Loucy (cell line): ENCODE measurements around the gene PRPF38B.

Experiments used
- H2AFZ ChIP-seq: fragments of 200-600 bp; sonication (generic); 2 replicates; pipeline ENCODE4 v1.6.0; 2016; ENCODE audit warnings: antibody characterized with exemption, mild to moderate bottlenecking, low read length, moderate library complexity
- H3F3A ChIP-seq: fragments of 200-600 bp; 2 replicates; pipeline ENCODE4 v1.6.0; 2016; ENCODE audit warnings: antibody characterized with exemption, low read depth, mild to moderate bottlenecking
- H3K27me3 ChIP-seq: fragments of 200-600 bp; sonication (generic); 2 replicates; pipeline ENCODE4 v1.6.1; 2014; ENCODE audit warnings: low read length, mild to moderate bottlenecking; ENCODE audit not compliant: insufficient read depth, poor library complexity, severe bottlenecking
- H3K36me3 ChIP-seq: fragments of 200-600 bp; sonication (generic); 2 replicates; pipeline ENCODE4 v1.6.1; 2016; ENCODE audit warnings: low read length; ENCODE audit not compliant: insufficient read depth
- H3K4me1 ChIP-seq: fragments of 200-600 bp; sonication (generic); 2 replicates; pipeline ENCODE4 v1.5.1; 2014; ENCODE audit warnings: low read length, mild to moderate bottlenecking; ENCODE audit not compliant: insufficient read depth, poor library complexity, severe bottlenecking
- H3K4me2 ChIP-seq: fragments of 200-600 bp; sonication (generic); 2 replicates; pipeline ENCODE4 v1.6.0; 2014; ENCODE audit warnings: antibody characterized with exemption, low read length, low read depth, mild to moderate bottlenecking; ENCODE audit not compliant: poor library complexity, severe bottlenecking
- H3K4me3 ChIP-seq: fragments of 200-600 bp; sonication (generic); 2 replicates; pipeline ENCODE4 v1.5.1; 2014; ENCODE audit warnings: low read length, mild to moderate bottlenecking, mixed read lengths; ENCODE audit not compliant: poor library complexity, severe bottlenecking
- H3K79me2 ChIP-seq: fragments of 200-600 bp; sonication (generic); 2 replicates; pipeline ENCODE4 v1.6.1; 2014; ENCODE audit warnings: low read length; ENCODE audit not compliant: insufficient read depth
- H3K9ac ChIP-seq: fragments of 200-600 bp; sonication (generic); 2 replicates; pipeline ENCODE4 v1.6.0; 2014; ENCODE audit warnings: mild to moderate bottlenecking, low read depth, low read length, moderate library complexity; ENCODE audit not compliant: poor library complexity, severe bottlenecking
- H3K9me2 ChIP-seq: fragments of 200-600 bp; sonication (generic); replicated peaks from 2 replicates; pipeline ENCODE4 v1.6.1; 2016; ENCODE audit warnings: low read depth, low read length, mixed read lengths
- H3K9me3 ChIP-seq: fragments of 200-600 bp; sonication (generic); 2 replicates; pipeline ENCODE4 v1.6.1; 2014; ENCODE audit warnings: mild to moderate bottlenecking, antibody characterized with exemption, low read length, low read depth; ENCODE audit not compliant: insufficient read depth
- H4K20me1 ChIP-seq: fragments of 200-600 bp; sonication (generic); 2 replicates; pipeline ENCODE4 v1.6.0; 2014; ENCODE audit warnings: antibody characterized with exemption, low read length, mild to moderate bottlenecking; ENCODE audit not compliant: insufficient read depth, poor library complexity, severe bottlenecking
- EZH2phosphoT487 ChIP-seq: fragments of 200-600 bp; IDR thresholded peaks from 2 replicates; pipeline ENCODE4 v1.6.1; 2018; ENCODE audit warnings: antibody characterized with exemption, mild to moderate bottlenecking, moderate library complexity, borderline replicate concordance
- TF ChIP-seq, protein P1 (sequence below): fragments of 200-600 bp; sonication (generic); conservative IDR thresholded peaks from 2 replicates; pipeline ENCODE4 v1.5.1; 2014; ENCODE audit warnings: mild to moderate bottlenecking, antibody characterized with exemption, low read length

The PRPF38B gene

DNA sequence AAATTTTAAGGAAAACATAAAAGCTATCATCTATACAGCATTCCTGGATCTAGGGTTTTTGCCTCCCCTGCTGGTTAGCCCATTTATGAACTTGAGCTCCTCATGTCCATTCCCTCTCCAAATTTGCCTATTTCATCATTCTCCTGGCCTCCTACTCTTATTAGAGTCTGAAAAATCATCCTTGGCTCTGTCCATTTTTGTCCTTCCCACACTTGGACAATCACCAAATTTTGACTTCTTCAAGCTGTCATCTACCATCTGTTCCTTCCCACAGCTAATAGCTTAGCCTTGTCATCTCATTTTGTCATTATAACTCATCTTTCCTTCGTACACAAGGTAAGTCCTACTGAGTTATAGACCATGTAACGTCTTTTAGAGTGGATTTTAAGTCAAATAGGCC lies 29.0 kb upstream of the PRPF38B start:
- Histone ChIP-seq H3K79me2 (peaks cover 46% of the 10 kb centered on the region), H3K9me2 (no peaks in the 10 kb centered on the region), H3K4me3 (peak overlapping the region; percentile 87), H4K20me1 (peaks cover 14% of the 10 kb centered on the region), H3K27me3 (no peaks in the 10 kb centered on the region), H3F3A (peaks cover 2% of the 10 kb centered on the region; the same call in 1 of the 2 replicates), H3K36me3 (no peaks in the 10 kb centered on the region), H3K9ac (peak overlapping the region; percentile 99), H2AFZ (no peak overlapping the region), H3K9me3 (no peaks in the 10 kb centered on the region), H3K4me2 (peak overlapping the region; percentile 86), H3K4me1 (peaks cover 42% of the 10 kb centered on the region)
- TF ChIP-seq, protein P1, sequence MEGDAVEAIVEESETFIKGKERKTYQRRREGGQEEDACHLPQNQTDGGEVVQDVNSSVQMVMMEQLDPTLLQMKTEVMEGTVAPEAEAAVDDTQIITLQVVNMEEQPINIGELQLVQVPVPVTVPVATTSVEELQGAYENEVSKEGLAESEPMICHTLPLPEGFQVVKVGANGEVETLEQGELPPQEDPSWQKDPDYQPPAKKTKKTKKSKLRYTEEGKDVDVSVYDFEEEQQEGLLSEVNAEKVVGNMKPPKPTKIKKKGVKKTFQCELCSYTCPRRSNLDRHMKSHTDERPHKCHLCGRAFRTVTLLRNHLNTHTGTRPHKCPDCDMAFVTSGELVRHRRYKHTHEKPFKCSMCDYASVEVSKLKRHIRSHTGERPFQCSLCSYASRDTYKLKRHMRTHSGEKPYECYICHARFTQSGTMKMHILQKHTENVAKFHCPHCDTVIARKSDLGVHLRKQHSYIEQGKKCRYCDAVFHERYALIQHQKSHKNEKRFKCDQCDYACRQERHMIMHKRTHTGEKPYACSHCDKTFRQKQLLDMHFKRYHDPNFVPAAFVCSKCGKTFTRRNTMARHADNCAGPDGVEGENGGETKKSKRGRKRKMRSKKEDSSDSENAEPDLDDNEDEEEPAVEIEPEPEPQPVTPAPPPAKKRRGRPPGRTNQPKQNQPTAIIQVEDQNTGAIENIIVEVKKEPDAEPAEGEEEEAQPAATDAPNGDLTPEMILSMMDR, result no peak
- no peak for TF ChIP-seq EZH2phosphoT487

DNA sequence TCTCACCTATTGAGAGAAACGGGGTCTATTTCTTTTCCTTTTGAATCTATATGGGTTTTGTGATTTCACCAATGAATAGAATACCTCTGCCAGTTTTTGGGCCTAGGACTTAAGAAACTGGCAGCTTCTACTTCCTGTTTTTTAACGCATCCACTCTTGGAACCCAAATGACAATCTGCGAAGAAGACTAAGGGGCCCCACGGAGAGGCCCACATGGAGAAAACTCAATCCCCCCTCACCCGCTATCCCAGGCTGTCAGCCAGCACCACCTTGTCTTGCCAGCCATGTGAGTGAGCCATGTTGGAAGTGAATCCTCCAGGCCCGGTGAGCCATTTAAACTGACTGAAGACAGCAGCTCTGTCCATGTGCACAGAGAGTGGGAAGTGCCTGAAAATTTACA lies 27.6 kb upstream of the PRPF38B start:
- peaks cover 32% of the 10 kb centered on the region for H3K79me2 ChIP-seq
- no peak overlapping the region for H3K4me2 ChIP-seq
- H3K36me3 ChIP-seq, result no peaks in the 10 kb centered on the region
- no peaks in the 10 kb centered on the region for H3K9me3 ChIP-seq
- no peaks in the 10 kb centered on the region for H3K27me3 ChIP-seq
- H3K4me3 ChIP-seq, result no peak overlapping the region
- no peak overlapping the region for H2AFZ ChIP-seq
- H3K4me1 ChIP-seq, result peaks cover 33% of the 10 kb centered on the region
- no peaks in the 10 kb centered on the region for H3K9me2 ChIP-seq
- no peak overlapping the region for H3K9ac ChIP-seq
- H4K20me1 ChIP-seq, result peaks cover 3% of the 10 kb centered on the region
- H3F3A ChIP-seq, result peaks cover 2% of the 10 kb centered on the region; the same call in 1 of the 2 replicates
- TF ChIP-seq, protein P1, result no peak
- no peak for TF ChIP-seq EZH2phosphoT487

DNA sequence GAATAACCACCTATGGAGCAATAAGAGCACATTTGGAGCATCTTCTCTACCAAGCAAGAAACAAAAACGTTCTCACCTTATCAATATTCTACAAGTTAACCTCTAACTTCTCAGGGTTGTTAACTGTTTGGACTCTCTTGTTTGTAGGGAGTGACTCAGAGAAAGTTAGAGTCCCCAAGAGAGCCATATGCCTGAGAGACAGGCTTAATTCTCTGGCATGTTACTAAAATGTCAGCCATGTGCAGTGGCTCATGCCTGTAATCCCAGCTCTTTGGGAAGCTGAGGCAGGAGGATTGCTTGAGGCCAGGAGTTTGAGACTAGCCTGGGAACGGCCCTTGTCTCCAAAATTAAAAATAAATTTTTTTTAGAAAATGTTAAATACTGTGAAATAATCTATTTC lies 27.0 kb upstream of the PRPF38B start:
- Histone ChIP-seq H3K79me2 (peaks cover 26% of the 10 kb centered on the region), H3K9me3 (no peaks in the 10 kb centered on the region), H2AFZ (no peak overlapping the region), H3K9me2 (no peaks in the 10 kb centered on the region), H3K27me3 (no peaks in the 10 kb centered on the region), H3F3A (peaks cover 2% of the 10 kb centered on the region; the same call in 1 of the 2 replicates), H3K4me3 (no peak overlapping the region), H3K4me2 (no peak overlapping the region), H4K20me1 (no peaks in the 10 kb centered on the region), H3K36me3 (no peaks in the 10 kb centered on the region), H3K9ac (no peak overlapping the region), H3K4me1 (peaks cover 28% of the 10 kb centered on the region)
- no peak for TF ChIP-seq EZH2phosphoT487
- TF ChIP-seq, protein P1, result no peak
